GM21390 (cell line): ENCODE results near the gene MBNL2.

ENCODE experiments used
- ATAC-seq: cut with Tn5 transposase; IDR thresholded peaks from one replicate; pipeline ENCODE4 v1.9.1; 2021; ENCODE audit not compliant: unreplicated experiment

Gene MBNL2

GRCh38 chr13:97319113-97319720 is 97.1 kb downstream of the MBNL2 start:
- ATAC-seq = no peak

GRCh38 chr13:97321101-97321500 is 99.0 kb downstream of the MBNL2 start:
- no peak for ATAC-seq

- ATAC-seq = no peak
Observed at GRCh38 chr13:97321616-97322321, 99.6 kb downstream of the MBNL2 start.

GRCh38 chr13:97322740-97323342 is 100.7 kb downstream of the MBNL2 start:
- no peak for ATAC-seq

- no peak for ATAC-seq
Observed at GRCh38 chr13:97324115-97324514, 102.0 kb downstream of the MBNL2 start.

GRCh38 chr13:97325738-97326137 is 103.6 kb downstream of the MBNL2 start:
- no peak for ATAC-seq

- ATAC-seq = no peak
Observed at GRCh38 chr13:97327086-97327485, 105.0 kb downstream of the MBNL2 start.

GRCh38 chr13:97327506-97328221 is 105.5 kb downstream of the MBNL2 start:
- ATAC-seq = no peak

GRCh38 chr13:97328222-97328790 is 106.2 kb downstream of the MBNL2 start:
- ATAC-seq = no peak

- no peak for ATAC-seq
Observed at GRCh38 chr13:97329331-97329730, 107.2 kb downstream of the MBNL2 start.

GRCh38 chr13:97330448-97330847 is 108.3 kb downstream of the MBNL2 start:
- ATAC-seq = no peak

GRCh38 chr13:97332742-97333141 is 110.6 kb downstream of the MBNL2 start:
- no peak for ATAC-seq

- no peak for ATAC-seq
Observed at GRCh38 chr13:97333983-97334382, 111.8 kb downstream of the MBNL2 start.

GRCh38 chr13:97334690-97335089 is 112.6 kb downstream of the MBNL2 start:
- no peak for ATAC-seq

GRCh38 chr13:97335488-97336134 is 113.5 kb downstream of the MBNL2 start:
- ATAC-seq = no peak

GRCh38 chr13:97337985-97338499 is 115.9 kb downstream of the MBNL2 start:
- no peak for ATAC-seq

GRCh38 chr13:97338571-97338970 is 116.4 kb downstream of the MBNL2 start:
- ATAC-seq = no peak

GRCh38 chr13:97339019-97339987 is 117.2 kb downstream of the MBNL2 start:
- no peak for ATAC-seq

GRCh38 chr13:97339988-97340749 is 118.0 kb downstream of the MBNL2 start:
- ATAC-seq = no peak
